CD14-positive monocyte (primary cell): Measurements from ENCODE around the gene CCDC97. TPM values are rescaled to one million over a fixed set of nuclear protein-coding genes. Genes with fewer than 3 reads are reported as not detected.

Source experiments
- DNase-seq, 3 donors: peaks; one replicate each; pipeline ENCODE4 v3.0.0-alpha.2; 2011 to 2022
- H2AFZ ChIP-seq: 2 replicates; pipeline ENCODE4 v1.6.0; 2012; ENCODE audit warnings: mild to moderate bottlenecking, low read depth, low read length, inconsistent platforms; ENCODE audit not compliant: insufficient read depth, poor library complexity, severe bottlenecking
- H3K27ac ChIP-seq, 2 donors: 1 replicate in 1 of 2; 2 replicates in 1 of 2; pipeline ENCODE4 v1.5.1; 2012 to 2013; ENCODE audit warnings: low read length in 2 of 2, control low read depth in 1 of 2, inconsistent platforms in 1 of 2, low read depth in 1 of 2, mild to moderate bottlenecking in 1 of 2
- H3K27me3 ChIP-seq, 2 donors: one replicate each; pipeline versions ENCODE4 v1.6.0 to v1.6.1; 2011 to 2013; ENCODE audit warnings: low read length in 2 of 2; ENCODE audit not compliant: control insufficient read depth in 2 of 2, insufficient read depth in 2 of 2
- H3K36me3 ChIP-seq, 2 donors: replicated peaks in 1 of 2; 1 replicate in 1 of 2; 2 replicates in 1 of 2; pipeline versions ENCODE4 v1.5.1 to v1.6.1; 2012 to 2013; ENCODE audit warnings: low read length in 2 of 2, control low read depth in 1 of 2, inconsistent platforms in 1 of 2, mild to moderate bottlenecking in 1 of 2; ENCODE audit not compliant: insufficient read depth in 2 of 2, control insufficient read depth in 1 of 2
- H3K4me1 ChIP-seq, 2 donors: 1 replicate in 1 of 2; 2 replicates in 1 of 2; pipeline versions ENCODE4 v1.5.1 to v1.6.1; 2012 to 2013; ENCODE audit warnings: low read length in 2 of 2, control low read depth in 1 of 2, inconsistent platforms in 1 of 2, mild to moderate bottlenecking in 1 of 2, moderate library complexity in 1 of 2; ENCODE audit not compliant: insufficient read depth in 2 of 2, control insufficient read depth in 1 of 2
- H3K4me2 ChIP-seq: replicated peaks from 2 replicates; pipeline ENCODE3; 2012; ENCODE audit warnings: low read length, moderate library complexity, mild to moderate bottlenecking; ENCODE audit not compliant: poor library complexity, severe bottlenecking; ENCODE audit errors: extremely low read depth
- H3K4me3 ChIP-seq, 3 experiments: fragments of 200-600 bp in 1 of 3; sonication (generic) in 1 of 3; replicated peaks in 1 of 3; 1 replicate in 2 of 3; 2 replicates in 1 of 3; pipeline ENCODE4 v1.5.1; 2011 to 2013; ENCODE audit warnings: low read length in 3 of 3, mild to moderate bottlenecking in 3 of 3, control low read depth in 2 of 3, low read depth in 2 of 3, inconsistent platforms in 1 of 3, moderate library complexity in 1 of 3
- H3K79me2 ChIP-seq: 2 replicates; pipeline ENCODE4 v1.6.0; 2012; ENCODE audit warnings: mild to moderate bottlenecking, control low read depth, inconsistent platforms, low read length, moderate library complexity; ENCODE audit not compliant: insufficient read depth
- H3K9ac ChIP-seq: 2 replicates; pipeline ENCODE4 v1.6.0; 2017; ENCODE audit warnings: low read length, mild to moderate bottlenecking; ENCODE audit not compliant: insufficient read depth, poor library complexity, severe bottlenecking
- H3K9me3 ChIP-seq, 2 donors: replicated peaks in 1 of 2; 1 replicate in 1 of 2; 2 replicates in 1 of 2; pipeline versions ENCODE4 v1.5.1 to v1.6.1; 2012 to 2013; ENCODE audit warnings: low read length in 2 of 2, control low read depth in 1 of 2; ENCODE audit not compliant: control insufficient read depth in 1 of 2, insufficient read depth in 1 of 2
- H4K20me1 ChIP-seq: 2 replicates; pipeline ENCODE4 v1.6.0; 2012; ENCODE audit warnings: mild to moderate bottlenecking, low read length, control low read depth, moderate library complexity; ENCODE audit not compliant: insufficient read depth
- H3K27ac Mint-ChIP-seq, 7 donors: one replicate each; pipeline ENCODE4 v1.8.0; 2020; ENCODE audit warnings: mild to moderate bottlenecking in 7 of 7, mixed read lengths in 7 of 7, moderate library complexity in 6 of 7, inconsistent platforms in 2 of 7
- H3K27me3 Mint-ChIP-seq, 3 donors: one replicate each; pipeline ENCODE4 v1.8.0; 2021 to 2022; ENCODE audit warnings: low read depth in 3 of 3, mild to moderate bottlenecking in 3 of 3, mixed read lengths in 3 of 3, moderate library complexity in 3 of 3, inconsistent platforms in 1 of 3
- H3K36me3 Mint-ChIP-seq, 2 donors: one replicate each; pipeline ENCODE4 v1.8.0; 2020; ENCODE audit warnings: mixed read lengths in 2 of 2, inconsistent platforms in 1 of 2, mild to moderate bottlenecking in 1 of 2
- H3K4me1 Mint-ChIP-seq: one replicate; pipeline ENCODE4 v1.8.0; 2020; ENCODE audit warnings: mild to moderate bottlenecking, mixed read lengths
- H3K4me3 Mint-ChIP-seq, 2 donors: one replicate each; pipeline ENCODE4 v1.8.0; 2020; ENCODE audit warnings: mild to moderate bottlenecking in 2 of 2, mixed read lengths in 2 of 2, moderate library complexity in 1 of 2
- H3K9me3 Mint-ChIP-seq, 7 donors: one replicate each; pipeline ENCODE4 v1.8.0; 2020 to 2022; ENCODE audit warnings: mixed read lengths in 7 of 7, mild to moderate bottlenecking in 6 of 7, moderate library complexity in 6 of 7, inconsistent platforms in 2 of 7
- WGBS: methylation state at CpG from one replicate; pipeline ENCODE4 v1.1.5; 2013; ENCODE audit warnings: missing lambda C conversion rate; ENCODE audit not compliant: insufficient coverage; 5-methylcytosine and 5-hydroxymethylcytosine counted together
- intact Hi-C, 2 donors: fragments of 100-400 bp; cut with micrococcal nuclease; formaldehyde crosslinking; loops; one replicate each; pipeline versions ENCODE4 v1.15.0 to v1.15.1; 2023
- polyA plus RNA-seq, 3 donors: library from polyadenylated mRNA; depleted of rRNA in 1 of 3; unstranded in 2 of 3; stranded (reverse) in 1 of 3; fragments of 300-500 nt in 2 of 3; fragments of >200 nt in 1 of 3; fragmentation: Illumina TruSeq in 2 of 3; gene quantifications; 1 replicate in 2 of 3; 2 replicates in 1 of 3; pipeline ENCODE4 v1.2.3, GENCODE V29; 2012 to 2021
- TF ChIP-seq, protein P1 (sequence below): fragments of 200-600 bp; IDR thresholded peaks from one replicate; pipeline ENCODE4 v1.8.0; 2022; ENCODE audit warnings: antibody characterized with exemption, mild to moderate bottlenecking

CCDC97 gene
- polyA plus RNA-seq, 3 donors, result 6.1 to 13.0 (median 8.8) TPM

DNA sequence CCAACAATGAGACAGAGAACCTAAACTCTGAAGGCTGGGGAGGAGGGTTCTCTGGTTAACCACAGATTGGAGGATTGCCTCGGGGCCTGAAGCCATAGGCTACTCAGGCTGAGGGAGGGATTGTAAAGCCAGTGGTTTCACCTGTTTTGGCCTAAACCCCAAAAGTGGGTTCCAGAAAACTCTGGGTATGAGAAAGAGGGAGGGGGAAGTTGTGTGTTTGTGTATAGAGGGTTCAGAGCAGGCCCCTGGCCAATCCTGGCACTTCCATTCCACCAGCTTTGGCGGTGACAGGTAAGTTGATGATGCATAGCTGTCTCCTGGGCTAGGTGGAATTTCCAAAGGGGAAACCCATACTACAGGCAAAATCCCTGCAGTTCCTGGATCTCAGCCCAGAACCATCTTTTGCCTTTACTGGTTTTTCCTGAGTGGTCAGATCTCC lies 13.5 kb upstream of the CCDC97 start:
- Mint-ChIP-seq H3K9me3 (no peaks in the 10 kb centered on the region), H3K36me3 (peaks cover 92 to 98% of the 10 kb centered on the region in 2 donors), H3K27ac (peak overlapping the region in 6 of 7 donors; percentile 28 to 81 (median 61)), H3K4me1 (peaks cover 26% of the 10 kb centered on the region), H3K27me3 (no peaks in the 10 kb centered on the region), H3K4me3 (no peak overlapping the region)
- Histone ChIP-seq H3K27ac (peak overlapping the region in 1 of 2 donors; percentile 77), H3K79me2 (peaks cover 60% of the 10 kb centered on the region), H3K9me3 (no peaks in the 10 kb centered on the region), H3K9ac (no peak overlapping the region), H3K36me3 (peaks cover 99 to 100% of the 10 kb centered on the region in 2 donors), H3K4me3 (no peak overlapping the region), H4K20me1 (peaks cover 97% of the 10 kb centered on the region), H3K4me2 (no peak overlapping the region), H3K4me1 (peaks cover 0 to 13% of the 10 kb centered on the region in 2 donors), H2AFZ (no peak overlapping the region), H3K27me3 (no peaks in the 10 kb centered on the region)
- TF ChIP-seq, protein P1, sequence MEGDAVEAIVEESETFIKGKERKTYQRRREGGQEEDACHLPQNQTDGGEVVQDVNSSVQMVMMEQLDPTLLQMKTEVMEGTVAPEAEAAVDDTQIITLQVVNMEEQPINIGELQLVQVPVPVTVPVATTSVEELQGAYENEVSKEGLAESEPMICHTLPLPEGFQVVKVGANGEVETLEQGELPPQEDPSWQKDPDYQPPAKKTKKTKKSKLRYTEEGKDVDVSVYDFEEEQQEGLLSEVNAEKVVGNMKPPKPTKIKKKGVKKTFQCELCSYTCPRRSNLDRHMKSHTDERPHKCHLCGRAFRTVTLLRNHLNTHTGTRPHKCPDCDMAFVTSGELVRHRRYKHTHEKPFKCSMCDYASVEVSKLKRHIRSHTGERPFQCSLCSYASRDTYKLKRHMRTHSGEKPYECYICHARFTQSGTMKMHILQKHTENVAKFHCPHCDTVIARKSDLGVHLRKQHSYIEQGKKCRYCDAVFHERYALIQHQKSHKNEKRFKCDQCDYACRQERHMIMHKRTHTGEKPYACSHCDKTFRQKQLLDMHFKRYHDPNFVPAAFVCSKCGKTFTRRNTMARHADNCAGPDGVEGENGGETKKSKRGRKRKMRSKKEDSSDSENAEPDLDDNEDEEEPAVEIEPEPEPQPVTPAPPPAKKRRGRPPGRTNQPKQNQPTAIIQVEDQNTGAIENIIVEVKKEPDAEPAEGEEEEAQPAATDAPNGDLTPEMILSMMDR, result no peak
- no CpG with 5 or more reads among the region's 2 CpGs for WGBS
- intact Hi-C loops, result no loop called here
- DNase-seq, result peak in 1 of 3 donors; percentile 39

DNA sequence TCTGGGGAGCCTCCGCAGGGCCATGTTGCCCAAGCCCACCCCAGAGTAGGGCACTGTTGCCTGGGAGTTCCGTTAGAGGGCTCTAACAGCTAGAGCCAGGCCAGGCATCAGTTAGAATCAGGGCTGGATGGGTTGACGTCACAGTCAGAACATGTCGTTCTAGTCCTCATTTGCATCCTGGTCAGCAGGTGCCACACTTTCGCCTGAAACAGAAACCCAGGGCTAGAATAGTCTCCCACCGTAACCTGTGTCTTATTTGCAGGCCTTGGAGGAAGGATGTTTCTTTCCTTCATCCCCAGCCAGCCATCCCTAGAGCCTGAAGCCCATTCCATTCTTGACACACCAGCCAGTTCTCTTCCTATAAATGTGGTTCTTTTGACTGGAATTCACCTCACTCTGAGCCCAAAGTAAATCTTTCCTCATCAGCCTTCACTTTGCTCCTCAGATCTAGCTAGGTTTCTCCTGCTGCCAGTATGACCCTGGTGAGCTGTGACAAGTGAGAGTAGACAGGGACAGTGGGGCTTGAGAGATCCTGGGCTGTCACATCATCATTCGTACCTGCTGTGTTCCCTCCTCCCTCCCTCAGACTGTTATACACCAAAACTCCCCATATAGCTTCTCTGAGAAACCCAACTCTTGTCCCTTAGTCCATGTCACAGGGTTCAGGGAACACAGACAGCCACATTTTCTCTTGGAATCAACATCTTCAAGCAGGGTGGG lies 12.2 kb upstream of the CCDC97 start:
- Histone ChIP-seq H3K9ac (no peak overlapping the region), H3K27ac (peak overlapping the region; percentile 34 to 77), H2AFZ (no peak overlapping the region), H3K4me2 (no peak overlapping the region), H4K20me1 (peaks cover 97% of the 10 kb centered on the region), H3K9me3 (no peaks in the 10 kb centered on the region), H3K36me3 (peaks cover 95 to 98% of the 10 kb centered on the region in 2 donors), H3K27me3 (no peaks in the 10 kb centered on the region), H3K79me2 (peaks cover 59% of the 10 kb centered on the region), H3K4me1 (peaks cover 9 to 20% of the 10 kb centered on the region in 2 donors), H3K4me3 (no peak overlapping the region)
- intact Hi-C loops, result no loop called here
- Mint-ChIP-seq H3K9me3 (no peaks in the 10 kb centered on the region), H3K27ac (peak overlapping the region; percentile 76 to 96 (median 90)), H3K4me3 (no peak overlapping the region), H3K4me1 (peaks cover 37% of the 10 kb centered on the region), H3K36me3 (peaks cover 88 to 99% of the 10 kb centered on the region in 2 donors), H3K27me3 (no peaks in the 10 kb centered on the region)
- TF ChIP-seq, protein P1, result no peak
- 77% methylated on average over 5 of the region's 7 CpGs for WGBS
- no peak for DNase-seq
